A673 (cell line): ENCODE data around the gene ROR2. TPM values are rescaled to one million over a fixed set of nuclear protein-coding genes. Genes with fewer than 3 reads are reported as not detected.

Experiments used
- BruUV-seq: library from RNA; stranded (reverse); fragments of 400-500 nt; replicated peaks from 2 replicates; lab custom pipeline; 2021; lab: Mats Ljungman, UMichigan
- CTCF ChIA-PET: fragments of 300-600 bp; sonication (Branson Sonifier 250); formaldehyde crosslinking; loops from one replicate; lab custom pipeline; 2022; ENCODE audit warnings: antibody characterized with exemption; lab: Charles Lee
- POLR2A ChIA-PET: fragments of 300-600 bp; sonication (Branson Sonifier 250); formaldehyde crosslinking; loops from one replicate; lab custom pipeline; 2022; ENCODE audit warnings: antibody characterized with exemption; ENCODE audit not compliant: low non-redundant PET; lab: Charles Lee
- DNase-seq: peaks from one replicate; pipeline ENCODE4 v3.0.0-alpha.2; 2015; ENCODE audit warnings: low spot score
- H3K27ac ChIP-seq: fragments of 200-600 bp; sonication (generic); 2 replicates; pipeline ENCODE4 v1.5.1; 2016; ENCODE audit warnings: mixed run types, low read depth, mild to moderate bottlenecking, mixed read lengths, antibody characterized with exemption, low read length; ENCODE audit not compliant: poor library complexity, severe bottlenecking
- H3K27me3 ChIP-seq: fragments of 200-600 bp; sonication (generic); replicated peaks from 2 replicates; pipeline ENCODE4 v1.6.1; 2017; ENCODE audit warnings: mixed run types, low read depth, mild to moderate bottlenecking, mixed read lengths, antibody characterized with exemption, low read length; ENCODE audit not compliant: insufficient read depth, poor library complexity
- H3K36me3 ChIP-seq: fragments of 200-600 bp; sonication (generic); 2 replicates; pipeline ENCODE4 v1.6.1; 2016; ENCODE audit warnings: mixed run types, mild to moderate bottlenecking, mixed read lengths, antibody characterized with exemption, low read length; ENCODE audit not compliant: insufficient read depth, poor library complexity, severe bottlenecking
- H3K4me1 ChIP-seq: fragments of 200-600 bp; sonication (generic); 2 replicates; pipeline ENCODE4 v1.6.1; 2017; ENCODE audit warnings: mixed run types, mild to moderate bottlenecking, mixed read lengths, antibody characterized with exemption, low read length; ENCODE audit not compliant: insufficient read depth, poor library complexity, severe bottlenecking
- H3K4me3 ChIP-seq: fragments of 200-600 bp; sonication (generic); 2 replicates; pipeline ENCODE4 v1.5.1; 2016; ENCODE audit warnings: low read depth, mixed run types, mild to moderate bottlenecking, mixed read lengths, low read length; ENCODE audit not compliant: poor library complexity, severe bottlenecking
- H3K9me3 ChIP-seq: fragments of 200-600 bp; sonication (generic); 2 replicates; pipeline ENCODE4 v1.6.1; 2016; ENCODE audit warnings: mixed run types, low read depth, mild to moderate bottlenecking, mixed read lengths, antibody characterized with exemption, low read length; ENCODE audit not compliant: poor library complexity, severe bottlenecking
- CTCF ChIP-seq: fragments of 300-800, 200-600 bp; sonication (generic); conservative IDR thresholded peaks from 2 replicates; pipeline ENCODE4 v1.5.1; 2017; ENCODE audit warnings: low read depth, mild to moderate bottlenecking, antibody characterized with exemption, low read length, moderate library complexity, mixed read lengths
- EZH2 ChIP-seq: fragments of 200-600 bp; sonication (generic); IDR thresholded peaks from 2 replicates; pipeline ENCODE4 v1.6.1; 2017; ENCODE audit warnings: borderline replicate concordance, low read depth, mild to moderate bottlenecking, mixed read lengths, antibody characterized with exemption, low read length; ENCODE audit not compliant: poor library complexity, severe bottlenecking
- intact Hi-C: fragments of 100-400 bp; cut with micrococcal nuclease; formaldehyde crosslinking; loops from one replicate; pipeline ENCODE4 v1.10.0; 2022; ENCODE audit not compliant: unreplicated experiment
- total RNA-seq: library from RNA; stranded (reverse); gene quantifications from 2 replicates; pipeline ENCODE4 v1.2.3, GENCODE V29; 2021

Gene ROR2
- total RNA-seq, 1 experiment from 2014 or later, result 12.3 TPM

- no TSS peak for BruUV-seq
- H3K27me3 ChIP-seq, result no peaks in the 10 kb centered on the region
- H3K4me3 ChIP-seq, result no peak overlapping the region
- POLR2A ChIA-PET, result no interaction called here
- H3K4me1 ChIP-seq, result peaks cover 8% of the 10 kb centered on the region
- CTCF ChIA-PET, result no interaction called here
- no peaks in the 10 kb centered on the region for H3K36me3 ChIP-seq
- no peak for DNase-seq
- TF ChIP-seq EZH2 (no peak), CTCF (no peak)
- intact Hi-C loops, result no loop called here
- H3K9me3 ChIP-seq, result no peaks in the 10 kb centered on the region
- H3K27ac ChIP-seq, result no peak overlapping the region
Measured at GRCh38 chr9:91832322-91832721, 117.7 kb downstream of the ROR2 start.

GRCh38 chr9:91825866-91826265 is 124.2 kb downstream of the ROR2 start:
- no TSS peak for BruUV-seq
- H3K4me1 ChIP-seq, result no peaks in the 10 kb centered on the region
- no peaks in the 10 kb centered on the region for H3K36me3 ChIP-seq
- H3K27ac ChIP-seq, result no peak overlapping the region
- H3K4me3 ChIP-seq, result no peak overlapping the region
- ChIA-PET POLR2A (no interaction called here), CTCF (no interaction called here)
- DNase-seq, result no peak
- TF ChIP-seq CTCF (no peak), EZH2 (no peak)
- no peaks in the 10 kb centered on the region for H3K27me3 ChIP-seq
- intact Hi-C loops, result no loop called here
- no peaks in the 10 kb centered on the region for H3K9me3 ChIP-seq

GRCh38 chr9:91825422-91825821 is 124.6 kb downstream of the ROR2 start:
- POLR2A ChIA-PET, result interaction anchor here (0.6 kb wide), 1 partner anchor 133 kb away, joined by 4 read pairs; no protein-coding TSS in a partner anchor
- DNase-seq, result no peak
- intact Hi-C loops, result no loop called here
- Histone ChIP-seq H3K27me3 (no peaks in the 10 kb centered on the region), H3K36me3 (no peaks in the 10 kb centered on the region), H3K4me1 (no peaks in the 10 kb centered on the region), H3K4me3 (no peak overlapping the region), H3K27ac (no peak overlapping the region), H3K9me3 (no peaks in the 10 kb centered on the region)
- CTCF ChIA-PET, result interaction anchor here (0.6 kb wide), 1 partner anchor 1478 kb away, joined by 3 read pairs; no protein-coding TSS in a partner anchor
- no TSS peak for BruUV-seq
- TF ChIP-seq EZH2, result no peak
- no peak for TF ChIP-seq CTCF
